Iris pigment epithelial cell (primary cell): ENCODE data around the gene XKR3.
"Not testable (repeated sequence)": the region's sequence is repeated elsewhere in the genome, so short reads cannot be mapped to it uniquely, and the experiment has no call there.

Experiments used
- DNase-seq: peaks from one replicate; pipeline ENCODE4 v3.0.0-alpha.2; 2011; ENCODE audit warnings: low read depth

XKR3 gene

GRCh38 chr22:16804882-16805281 is 20.3 kb downstream of the XKR3 start:
- DNase-seq = no peak

GRCh38 chr22:16803255-16803917 is 21.8 kb downstream of the XKR3 start:
- DNase-seq = no peak

GRCh38 chr22:16801571-16801970 is 23.6 kb downstream of the XKR3 start:
- no peak for DNase-seq

GRCh38 chr22:16801088-16801487 is 24.1 kb downstream of the XKR3 start:
- DNase-seq = no peak

GRCh38 chr22:16800358-16800757 is 24.9 kb downstream of the XKR3 start:
- DNase-seq = no peak

GRCh38 chr22:16795504-16795903 is 29.7 kb downstream of the XKR3 start:
- not testable (repeated sequence) for DNase-seq

GRCh38 chr22:16793831-16794230 is 31.4 kb downstream of the XKR3 start:
- DNase-seq = no peak

- no peak for DNase-seq
Observed at GRCh38 chr22:16789860-16790493, 35.2 kb downstream of the XKR3 start.

- no peak for DNase-seq
Observed at GRCh38 chr22:16783930-16784354, 41.3 kb downstream of the XKR3 start.

- DNase-seq = no peak
Observed at GRCh38 chr22:16783453-16783852, 41.8 kb downstream of the XKR3 start.

GRCh38 chr22:16781764-16782329 is 43.4 kb downstream of the XKR3 start:
- DNase-seq = no peak

- no peak for DNase-seq
Observed at GRCh38 chr22:16781074-16781763, 44.0 kb downstream of the XKR3 start.

GRCh38 chr22:16777284-16777924 is 47.8 kb downstream of the XKR3 start:
- no peak for DNase-seq

- no peak for DNase-seq
Observed at GRCh38 chr22:16776080-16776479, 49.1 kb downstream of the XKR3 start.

GRCh38 chr22:16774911-16775500 is 50.2 kb downstream of the XKR3 start:
- no peak for DNase-seq

- not testable (repeated sequence) for DNase-seq
Observed at GRCh38 chr22:16771569-16771968, 53.6 kb downstream of the XKR3 start.

GRCh38 chr22:16767927-16768326 is 57.3 kb downstream of the XKR3 start:
- not testable (repeated sequence) for DNase-seq

GRCh38 chr22:16762224-16762623 is 63.0 kb downstream of the XKR3 start:
- DNase-seq = not testable (repeated sequence)

- not testable (repeated sequence) for DNase-seq
Observed at GRCh38 chr22:16760416-16760815, 64.8 kb downstream of the XKR3 start.

- DNase-seq = not testable (repeated sequence)
Observed at GRCh38 chr22:16749282-16749681, 75.9 kb downstream of the XKR3 start.

- not testable (repeated sequence) for DNase-seq
Observed at GRCh38 chr22:16748160-16748929, 76.9 kb downstream of the XKR3 start.
